IMR-90 (cell line): ENCODE data around the gene RPL41. TPM values are rescaled to one million over a fixed set of nuclear protein-coding genes. Genes with fewer than 3 reads are reported as not detected.

ENCODE experiments used
- ATAC-seq: fragments of 200-7000 bp; cut with Tn5 transposase; 2 replicates; pipeline ENCODE4 v1.9.1; 2020; ENCODE audit warnings: low read depth, mild to moderate bottlenecking, moderate library complexity
- BruUV-seq: library from RNA; stranded (reverse); fragments of 400-500 nt; replicated peaks from 2 replicates; lab custom pipeline; 2021; lab: Mats Ljungman, UMichigan
- CTCF ChIA-PET: fragments of 300-600 bp; formaldehyde crosslinking; extraction: SDS; loops from one replicate; lab custom pipeline; 2021; ENCODE audit warnings: antibody characterized with exemption; lab: Yijun Ruan, JAX
- POLR2A ChIA-PET: fragments of 300-600 bp; sonication (Branson Sonifier 250); formaldehyde crosslinking; loops from one replicate; lab custom pipeline; 2022; ENCODE audit warnings: antibody characterized with exemption; ENCODE audit not compliant: unreplicated experiment; lab: Charles Lee
- DNase-seq: peaks from one replicate; pipeline ENCODE4 v3.0.0; 2013
- H2AFZ ChIP-seq: replicated peaks from 2 replicates; pipeline ENCODE3; 2013; ENCODE audit warnings: low read length, mild to moderate bottlenecking; ENCODE audit not compliant: poor library complexity
- H2AK5ac ChIP-seq: 2 replicates; pipeline ENCODE4 v1.6.1; 2013; ENCODE audit warnings: low read depth, low read length, inconsistent platforms
- H2AK9ac ChIP-seq: replicated peaks from 2 replicates; pipeline ENCODE3; 2013; ENCODE audit warnings: mild to moderate bottlenecking, low read depth, low read length, moderate library complexity; ENCODE audit not compliant: poor library complexity
- H2BK120ac ChIP-seq: 2 replicates; pipeline ENCODE4 v1.6.1; 2013; ENCODE audit warnings: low read depth, low read length, inconsistent platforms
- H2BK15ac ChIP-seq: 3 replicates; pipeline ENCODE4 v1.6.1; 2013; ENCODE audit warnings: low read depth, low read length, inconsistent platforms
- H2BK20ac ChIP-seq: 2 replicates; pipeline ENCODE4 v1.6.1; 2013; ENCODE audit warnings: low read depth, mild to moderate bottlenecking, inconsistent platforms, low read length, moderate library complexity
- H2BK5ac ChIP-seq: 2 replicates; pipeline ENCODE4 v1.6.1; 2013; ENCODE audit warnings: mild to moderate bottlenecking, low read depth, low read length, inconsistent platforms; ENCODE audit not compliant: poor library complexity, severe bottlenecking
- H3K14ac ChIP-seq: replicated peaks from 2 replicates; pipeline ENCODE4 v1.6.1; 2013; ENCODE audit warnings: low read depth, low read length, inconsistent platforms
- H3K18ac ChIP-seq: 2 replicates; pipeline ENCODE4 v1.6.1; 2013; ENCODE audit warnings: low read depth, low read length, control low read depth
- H3K23ac ChIP-seq: 2 replicates; pipeline ENCODE4 v1.6.1; 2013; ENCODE audit warnings: low read depth, low read length, inconsistent platforms
- H3K27ac ChIP-seq: 2 replicates; pipeline ENCODE4 v1.5.1; 2013; ENCODE audit warnings: mild to moderate bottlenecking, control low read depth, low read length; ENCODE audit not compliant: insufficient read depth
- H3K27me3 ChIP-seq: 2 replicates; pipeline ENCODE4 v1.6.1; 2013; ENCODE audit warnings: low read length; ENCODE audit not compliant: control insufficient read depth, insufficient read depth
- H3K36me3 ChIP-seq: 2 replicates; pipeline ENCODE4 v1.6.1; 2013; ENCODE audit warnings: low read length, mixed read lengths; ENCODE audit not compliant: control insufficient read depth, insufficient read depth
- H3K4ac ChIP-seq: 2 replicates; pipeline ENCODE4 v1.6.1; 2013; ENCODE audit warnings: low read depth, low read length, inconsistent platforms
- H3K4me1 ChIP-seq: 2 replicates; pipeline ENCODE4 v1.6.1; 2013; ENCODE audit warnings: low read length, mixed read lengths; ENCODE audit not compliant: control insufficient read depth, insufficient read depth
- H3K4me2 ChIP-seq: 2 replicates; pipeline ENCODE4 v1.6.1; 2013; ENCODE audit warnings: low read depth, mild to moderate bottlenecking, control low read depth, low read length, moderate library complexity
- H3K4me3 ChIP-seq: 2 replicates; pipeline ENCODE4 v1.5.1; 2013; ENCODE audit warnings: low read depth, mild to moderate bottlenecking, control low read depth, low read length, moderate library complexity; ENCODE audit not compliant: insufficient read depth
- H3K56ac ChIP-seq: 2 replicates; pipeline ENCODE4 v1.6.1; 2013; ENCODE audit warnings: low read length, inconsistent platforms; ENCODE audit not compliant: insufficient read depth; ENCODE audit errors: extremely low read depth
- H3K79me1 ChIP-seq, 2 experiments: 2 replicates each; pipeline ENCODE4 v1.6.1; 2013; ENCODE audit warnings: low read length in 2 of 2, inconsistent platforms in 1 of 2, low read depth in 1 of 2
- H3K9ac ChIP-seq: 2 replicates; pipeline ENCODE4 v1.6.1; 2013; ENCODE audit warnings: low read depth, low read length, control low read depth
- H3K9me1 ChIP-seq: 2 replicates; pipeline ENCODE4 v1.6.1; 2013; ENCODE audit warnings: low read length, inconsistent platforms; ENCODE audit not compliant: insufficient read depth
- H3K9me3 ChIP-seq: 2 replicates; pipeline ENCODE4 v1.6.1; 2013; ENCODE audit warnings: low read length; ENCODE audit not compliant: control insufficient read depth, insufficient read depth
- H4K20me1 ChIP-seq: 2 replicates; pipeline ENCODE4 v1.6.1; 2013; ENCODE audit warnings: low read length, inconsistent platforms; ENCODE audit not compliant: insufficient read depth
- H4K5ac ChIP-seq: 2 replicates; pipeline ENCODE4 v1.6.1; 2013; ENCODE audit warnings: mild to moderate bottlenecking, low read depth, low read length, control low read depth
- H4K8ac ChIP-seq, 2 experiments: 2 replicates each; pipeline ENCODE4 v1.6.1; 2013; ENCODE audit warnings: low read depth in 2 of 2, low read length in 2 of 2, control low read depth in 1 of 2, inconsistent platforms in 1 of 2
- H4K91ac ChIP-seq: 2 replicates; pipeline ENCODE4 v1.6.1; 2013; ENCODE audit warnings: low read depth, low read length, inconsistent platforms; ENCODE audit not compliant: insufficient read depth
- FOS ChIP-seq: fragments of 150-350 bp; IDR thresholded peaks from 2 replicates; pipeline ENCODE4 v1.6.1; 2016; ENCODE audit warnings: low read depth, low read length
- POLR2A ChIP-seq: IDR thresholded peaks from 2 replicates; pipeline ENCODE4 v1.6.1; 2012; ENCODE audit warnings: mild to moderate bottlenecking, low read depth, low read length
- WGBS, 2 experiments: methylation state at CpG; one replicate each; pipeline versions ENCODE4 v1.1.5 to v1.1.7; 2013; ENCODE audit warnings: missing lambda C conversion rate in 2 of 2; ENCODE audit not compliant: insufficient read length in 1 of 2; ENCODE audit errors: extremely low coverage in 2 of 2; 5-methylcytosine and 5-hydroxymethylcytosine counted together
- dilution Hi-C: fragments of 300-500 bp; cut with HindIII; formaldehyde crosslinking; loops from one replicate; pipeline ENCODE4 v1.14.3; 2018; ENCODE audit warnings: low sequenced_read_pairs; ENCODE audit not compliant: unreplicated experiment
- in situ Hi-C: fragments of 300-500 bp; cut with MboI; formaldehyde crosslinking; loops from 3 replicates; pipeline ENCODE4 v1.14.3; 2019; ENCODE audit warnings: low sequenced_read_pairs, inconsistent platforms, mixed read lengths
- intact Hi-C: fragments of 100-400 bp; cut with micrococcal nuclease; formaldehyde crosslinking; loops from 2 replicates; pipeline ENCODE4 v1.10.0; 2022
- polyA plus RNA-seq, 3 experiments: library from polyadenylated mRNA; depleted of rRNA; stranded (reverse); fragments of >200 nt; gene quantifications; 2 replicates each; pipeline ENCODE4 v1.2.3, GENCODE V29; 2012; ENCODE audit warnings: low replicate concordance in 1 of 3
- total RNA-seq: library from RNA; depleted of rRNA; stranded (reverse); fragments of >200 nt; gene quantifications from 2 replicates; pipeline ENCODE4 v1.2.3, GENCODE V29; 2012

The RPL41 gene
- total and polyA plus RNA-seq, 2 of the 4 experiments (the other 2 are of a cell fraction): 1,119 to 9,394 TPM

GRCh38 chr12:56078427-56078826 lies 38.0 kb upstream of the RPL41 start:
- dilution Hi-C loops: no loop called here
- H3K4me2 ChIP-seq: no peak overlapping the region
- peak overlapping the region; percentile 100 for H2AFZ ChIP-seq
- no peak overlapping the region for H2AK9ac ChIP-seq
- ChIA-PET CTCF (interaction anchor here (1.3 kb wide), 1 partner anchor 38 kb away, joined by 4 read pairs; the partner anchor contains the start of gene RPL41), POLR2A (interaction anchor here (0.6 kb wide), 1 partner anchor 82 kb away, joined by 8 read pairs; no protein-coding TSS in a partner anchor)
- no peak overlapping the region for H3K4ac ChIP-seq
- peaks cover 4% of the 10 kb centered on the region; the same call in 1 of the 2 replicates for H3K4me1 ChIP-seq
- DNase-seq (no peak), ATAC-seq (no peak)
- H2BK20ac ChIP-seq: no peak overlapping the region
- intact Hi-C loops: loop anchor here (2.0 kb wide), 1 partner anchor 32 kb away; no protein-coding TSS in a partner anchor
- H3K56ac ChIP-seq: no peak overlapping the region
- H2BK5ac ChIP-seq: no peak overlapping the region
- H3K14ac ChIP-seq: no peak overlapping the region
- 0 out of 2 replicates have a peak, but pooled peaks cover 3% of the 10 kb centered on the region for H3K9me1 ChIP-seq
- no peak overlapping the region for H2AK5ac ChIP-seq
- H4K91ac ChIP-seq: no peak overlapping the region
- H3K18ac ChIP-seq: no peak overlapping the region
- in situ Hi-C loops: no loop called here
- BruUV-seq: no TSS peak
- H3K9me3 ChIP-seq: no peaks in the 10 kb centered on the region
- H4K8ac ChIP-seq: peak overlapping the region in 1 of 2 experiments; percentile 49; a peak in 1 of 4 replicates
- H4K5ac ChIP-seq: no peak overlapping the region
- WGBS, 2 experiments: no CpG with 5 or more reads among the region's 1 CpG
- H3K27me3 ChIP-seq: peaks cover 31% of the 10 kb centered on the region
- no peaks in the 10 kb centered on the region for H3K79me1 ChIP-seq
- H3K9ac ChIP-seq: no peak overlapping the region
- H3K23ac ChIP-seq: no peak overlapping the region
- no peak overlapping the region for H2BK15ac ChIP-seq
- no peak for TF ChIP-seq POLR2A
- no peak for TF ChIP-seq FOS
- no peaks in the 10 kb centered on the region for H3K36me3 ChIP-seq
- no peak overlapping the region for H3K4me3 ChIP-seq
- H3K27ac ChIP-seq: no peak overlapping the region
- no peak overlapping the region for H2BK120ac ChIP-seq
- no peaks in the 10 kb centered on the region; the same call in 1 of the 2 replicates for H4K20me1 ChIP-seq
